IMR-90 (cell line): ENCODE results near the gene GRM8. TPM values are rescaled to one million over a fixed set of nuclear protein-coding genes. Genes with fewer than 3 reads are reported as not detected.

Experiments
- ATAC-seq: fragments of 200-7000 bp; cut with Tn5 transposase; 2 replicates; pipeline ENCODE4 v1.9.1; 2020; ENCODE audit warnings: low read depth, mild to moderate bottlenecking, moderate library complexity
- BruUV-seq: library from RNA; stranded (reverse); fragments of 400-500 nt; replicated peaks from 2 replicates; lab custom pipeline; 2021; lab: Mats Ljungman, UMichigan
- CTCF ChIA-PET: fragments of 300-600 bp; formaldehyde crosslinking; extraction: SDS; loops from one replicate; lab custom pipeline; 2021; ENCODE audit warnings: antibody characterized with exemption; lab: Yijun Ruan, JAX
- POLR2A ChIA-PET: fragments of 300-600 bp; sonication (Branson Sonifier 250); formaldehyde crosslinking; loops from one replicate; lab custom pipeline; 2022; ENCODE audit warnings: antibody characterized with exemption; ENCODE audit not compliant: unreplicated experiment; lab: Charles Lee
- DNase-seq: peaks from one replicate; pipeline ENCODE4 v3.0.0; 2013
- H2AFZ ChIP-seq: replicated peaks from 2 replicates; pipeline ENCODE3; 2013; ENCODE audit warnings: low read length, mild to moderate bottlenecking; ENCODE audit not compliant: poor library complexity
- H2AK5ac ChIP-seq: 2 replicates; pipeline ENCODE4 v1.6.1; 2013; ENCODE audit warnings: low read depth, low read length, inconsistent platforms
- H2AK9ac ChIP-seq: replicated peaks from 2 replicates; pipeline ENCODE3; 2013; ENCODE audit warnings: mild to moderate bottlenecking, low read depth, low read length, moderate library complexity; ENCODE audit not compliant: poor library complexity
- H2BK120ac ChIP-seq: 2 replicates; pipeline ENCODE4 v1.6.1; 2013; ENCODE audit warnings: low read depth, low read length, inconsistent platforms
- H2BK15ac ChIP-seq: 3 replicates; pipeline ENCODE4 v1.6.1; 2013; ENCODE audit warnings: low read depth, low read length, inconsistent platforms
- H2BK20ac ChIP-seq: 2 replicates; pipeline ENCODE4 v1.6.1; 2013; ENCODE audit warnings: low read depth, mild to moderate bottlenecking, inconsistent platforms, low read length, moderate library complexity
- H2BK5ac ChIP-seq: 2 replicates; pipeline ENCODE4 v1.6.1; 2013; ENCODE audit warnings: mild to moderate bottlenecking, low read depth, low read length, inconsistent platforms; ENCODE audit not compliant: poor library complexity, severe bottlenecking
- H3K14ac ChIP-seq: replicated peaks from 2 replicates; pipeline ENCODE4 v1.6.1; 2013; ENCODE audit warnings: low read depth, low read length, inconsistent platforms
- H3K18ac ChIP-seq: 2 replicates; pipeline ENCODE4 v1.6.1; 2013; ENCODE audit warnings: low read depth, low read length, control low read depth
- H3K23ac ChIP-seq: 2 replicates; pipeline ENCODE4 v1.6.1; 2013; ENCODE audit warnings: low read depth, low read length, inconsistent platforms
- H3K27ac ChIP-seq: 2 replicates; pipeline ENCODE4 v1.5.1; 2013; ENCODE audit warnings: mild to moderate bottlenecking, control low read depth, low read length; ENCODE audit not compliant: insufficient read depth
- H3K27me3 ChIP-seq: 2 replicates; pipeline ENCODE4 v1.6.1; 2013; ENCODE audit warnings: low read length; ENCODE audit not compliant: control insufficient read depth, insufficient read depth
- H3K36me3 ChIP-seq: 2 replicates; pipeline ENCODE4 v1.6.1; 2013; ENCODE audit warnings: low read length, mixed read lengths; ENCODE audit not compliant: control insufficient read depth, insufficient read depth
- H3K4ac ChIP-seq: 2 replicates; pipeline ENCODE4 v1.6.1; 2013; ENCODE audit warnings: low read depth, low read length, inconsistent platforms
- H3K4me1 ChIP-seq: 2 replicates; pipeline ENCODE4 v1.6.1; 2013; ENCODE audit warnings: low read length, mixed read lengths; ENCODE audit not compliant: control insufficient read depth, insufficient read depth
- H3K4me2 ChIP-seq: 2 replicates; pipeline ENCODE4 v1.6.1; 2013; ENCODE audit warnings: low read depth, mild to moderate bottlenecking, control low read depth, low read length, moderate library complexity
- H3K4me3 ChIP-seq: 2 replicates; pipeline ENCODE4 v1.5.1; 2013; ENCODE audit warnings: low read depth, mild to moderate bottlenecking, control low read depth, low read length, moderate library complexity; ENCODE audit not compliant: insufficient read depth
- H3K56ac ChIP-seq: 2 replicates; pipeline ENCODE4 v1.6.1; 2013; ENCODE audit warnings: low read length, inconsistent platforms; ENCODE audit not compliant: insufficient read depth; ENCODE audit errors: extremely low read depth
- H3K79me1 ChIP-seq, 2 experiments: 2 replicates each; pipeline ENCODE4 v1.6.1; 2013; ENCODE audit warnings: low read length in 2 of 2, inconsistent platforms in 1 of 2, low read depth in 1 of 2
- H3K9ac ChIP-seq: 2 replicates; pipeline ENCODE4 v1.6.1; 2013; ENCODE audit warnings: low read depth, low read length, control low read depth
- H3K9me1 ChIP-seq: 2 replicates; pipeline ENCODE4 v1.6.1; 2013; ENCODE audit warnings: low read length, inconsistent platforms; ENCODE audit not compliant: insufficient read depth
- H3K9me3 ChIP-seq: 2 replicates; pipeline ENCODE4 v1.6.1; 2013; ENCODE audit warnings: low read length; ENCODE audit not compliant: control insufficient read depth, insufficient read depth
- H4K20me1 ChIP-seq: 2 replicates; pipeline ENCODE4 v1.6.1; 2013; ENCODE audit warnings: low read length, inconsistent platforms; ENCODE audit not compliant: insufficient read depth
- H4K5ac ChIP-seq: 2 replicates; pipeline ENCODE4 v1.6.1; 2013; ENCODE audit warnings: mild to moderate bottlenecking, low read depth, low read length, control low read depth
- H4K8ac ChIP-seq, 2 experiments: 2 replicates each; pipeline ENCODE4 v1.6.1; 2013; ENCODE audit warnings: low read depth in 2 of 2, low read length in 2 of 2, control low read depth in 1 of 2, inconsistent platforms in 1 of 2
- H4K91ac ChIP-seq: 2 replicates; pipeline ENCODE4 v1.6.1; 2013; ENCODE audit warnings: low read depth, low read length, inconsistent platforms; ENCODE audit not compliant: insufficient read depth
- BHLHE40 ChIP-seq: fragments of 150-350 bp; IDR thresholded peaks from 2 replicates; pipeline ENCODE4 v1.6.1; 2016; ENCODE audit warnings: mild to moderate bottlenecking, low read depth, low read length
- CEBPB ChIP-seq: IDR thresholded peaks from 2 replicates; pipeline ENCODE4 v1.6.1; 2012; ENCODE audit warnings: low read depth, low read length, improper control_type of control experiment
- CHD1 ChIP-seq: IDR thresholded peaks from 2 replicates; pipeline ENCODE4 v1.6.1; 2012; ENCODE audit warnings: low read depth, low read length, improper control_type of control experiment
- ELK1 ChIP-seq: fragments of 150-350 bp; IDR thresholded peaks from 2 replicates; pipeline ENCODE4 v1.6.1; 2016; ENCODE audit warnings: low read depth, mild to moderate bottlenecking, low read length, moderate library complexity, borderline replicate concordance
- MXI1 ChIP-seq: IDR thresholded peaks from 2 replicates; pipeline ENCODE4 v1.6.1; 2012; ENCODE audit warnings: low read depth, mild to moderate bottlenecking, low read length, moderate library complexity, borderline replicate concordance
- NFE2L2 ChIP-seq: fragments of 150-350 bp; IDR thresholded peaks from 2 replicates; pipeline ENCODE4 v1.6.1; 2016; ENCODE audit warnings: low read depth, mild to moderate bottlenecking, low read length
- RAD21 ChIP-seq: IDR thresholded peaks from 2 replicates; pipeline ENCODE4 v1.6.1; 2012; ENCODE audit warnings: low read length, improper control_type of control experiment
- RCOR1 ChIP-seq: IDR thresholded peaks from 2 replicates; pipeline ENCODE4 v1.6.1; 2012; ENCODE audit warnings: mild to moderate bottlenecking, low read length, improper control_type of control experiment; ENCODE audit not compliant: insufficient replicate concordance
- WGBS, 2 experiments: methylation state at CpG; one replicate each; pipeline versions ENCODE4 v1.1.5 to v1.1.7; 2013; ENCODE audit warnings: missing lambda C conversion rate in 2 of 2; ENCODE audit not compliant: insufficient read length in 1 of 2; ENCODE audit errors: extremely low coverage in 2 of 2; 5-methylcytosine and 5-hydroxymethylcytosine counted together
- dilution Hi-C: fragments of 300-500 bp; cut with HindIII; formaldehyde crosslinking; loops from one replicate; pipeline ENCODE4 v1.14.3; 2018; ENCODE audit warnings: low sequenced_read_pairs; ENCODE audit not compliant: unreplicated experiment
- in situ Hi-C: fragments of 300-500 bp; cut with MboI; formaldehyde crosslinking; loops from 3 replicates; pipeline ENCODE4 v1.14.3; 2019; ENCODE audit warnings: low sequenced_read_pairs, inconsistent platforms, mixed read lengths
- intact Hi-C: fragments of 100-400 bp; cut with micrococcal nuclease; formaldehyde crosslinking; loops from 2 replicates; pipeline ENCODE4 v1.10.0; 2022
- polyA plus RNA-seq, 3 experiments: library from polyadenylated mRNA; depleted of rRNA; stranded (reverse); fragments of >200 nt; gene quantifications; 2 replicates each; pipeline ENCODE4 v1.2.3, GENCODE V29; 2012; ENCODE audit warnings: low replicate concordance in 1 of 3
- total RNA-seq: library from RNA; depleted of rRNA; stranded (reverse); fragments of >200 nt; gene quantifications from 2 replicates; pipeline ENCODE4 v1.2.3, GENCODE V29; 2012

Gene GRM8
- total and polyA plus RNA-seq, 2 of the 4 experiments (the other 2 are of a cell fraction) = not detected

- DNase-seq (no peak), ATAC-seq (no peak)
- H3K4me2 ChIP-seq = no peak overlapping the region
- in situ Hi-C loops (no loop called here), intact Hi-C loops (no loop called here), dilution Hi-C loops (no loop called here)
- no peak overlapping the region for H3K18ac ChIP-seq
- no peak overlapping the region for H4K91ac ChIP-seq
- no peak overlapping the region for H3K14ac ChIP-seq
- H3K23ac ChIP-seq = no peak overlapping the region
- BruUV-seq = no TSS peak
- H3K36me3 ChIP-seq = no peaks in the 10 kb centered on the region
- H2BK15ac ChIP-seq = no peak overlapping the region
- H3K9me3 ChIP-seq = peaks cover 2% of the 10 kb centered on the region
- ChIA-PET POLR2A (no interaction called here), CTCF (no interaction called here)
- no peaks in the 10 kb centered on the region for H3K4me1 ChIP-seq
- no peaks in the 10 kb centered on the region for H3K79me1 ChIP-seq
- no CpG with 5 or more reads among the region's 2 CpGs for WGBS, 2 experiments
- no peak overlapping the region for H2AK9ac ChIP-seq
- H2BK5ac ChIP-seq = no peak overlapping the region
- H2AFZ ChIP-seq = no peak overlapping the region
- no peak overlapping the region for H3K4me3 ChIP-seq
- H3K4ac ChIP-seq = no peak overlapping the region
- TF ChIP-seq BHLHE40 = no peak
- TF ChIP-seq CEBPB = no peak
- TF ChIP-seq ELK1 = no peak
- TF ChIP-seq CHD1 = no peak
- no peak for TF ChIP-seq MXI1
- no peak for TF ChIP-seq RAD21
- no peak for TF ChIP-seq RCOR1
- TF ChIP-seq NFE2L2 = no peak
- H4K8ac ChIP-seq = no peak overlapping the region
- H2AK5ac ChIP-seq = no peak overlapping the region
- H3K27ac ChIP-seq = no peak overlapping the region
- H3K9me1 ChIP-seq = no peaks in the 10 kb centered on the region
- no peak overlapping the region for H3K9ac ChIP-seq
- H4K5ac ChIP-seq = no peak overlapping the region
- H2BK120ac ChIP-seq = no peak overlapping the region
- no peak overlapping the region for H2BK20ac ChIP-seq
- no peak overlapping the region for H3K56ac ChIP-seq
- no peaks in the 10 kb centered on the region for H3K27me3 ChIP-seq
- no peaks in the 10 kb centered on the region for H4K20me1 ChIP-seq
Observed at GRCh38 chr7:127162366-127162765, 90.4 kb downstream of the GRM8 start.
